HG03442 (cell line): Measurements from ENCODE around the gene USP6NL.
A peak's percentile ranks its signal among the peaks of the same experiment; 100 is the strongest.

ENCODE experiments used
- ATAC-seq: cut with Tn5 transposase; IDR thresholded peaks from one replicate; pipeline ENCODE4 v1.9.1; 2021; ENCODE audit warnings: mild to moderate bottlenecking, moderate library complexity; ENCODE audit not compliant: unreplicated experiment

The USP6NL gene

DNA sequence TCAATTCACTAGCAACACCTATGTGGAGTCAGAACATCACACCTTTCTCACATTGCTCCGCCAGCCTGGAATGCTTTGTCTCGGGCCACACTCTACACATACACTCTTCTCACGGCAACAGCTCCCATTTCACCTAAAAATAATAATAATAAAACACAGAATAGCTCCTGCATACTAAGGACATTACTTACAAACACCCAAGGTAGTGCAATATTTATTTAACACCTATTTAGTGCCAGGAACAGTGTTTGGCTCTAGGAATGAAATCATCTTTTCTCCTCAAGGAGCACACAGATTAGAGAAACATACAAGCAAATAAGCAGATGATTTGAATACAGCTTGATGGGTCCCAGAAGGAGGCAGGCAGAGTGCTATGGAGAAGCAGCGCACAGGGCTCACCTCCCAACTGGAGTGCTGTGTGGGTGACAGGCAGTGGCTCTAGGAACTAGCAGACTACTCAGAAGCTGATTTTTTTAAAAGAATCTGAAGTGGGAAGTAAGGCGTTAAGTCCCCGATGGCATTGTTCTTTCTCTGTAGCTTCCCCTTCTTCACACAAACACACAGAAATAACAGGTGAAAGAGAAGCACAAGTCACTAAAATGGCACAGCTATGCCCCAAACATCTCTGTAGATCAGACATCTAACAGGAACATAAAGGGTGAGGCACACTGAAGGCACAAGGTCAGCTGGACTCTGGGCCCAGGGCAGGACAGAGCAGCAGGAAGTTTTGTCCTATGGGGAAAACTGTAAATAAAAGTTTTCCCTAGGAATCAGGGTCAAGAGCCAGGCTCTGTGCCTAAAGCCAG, 16.7 kb downstream of the USP6NL start:
- ATAC-seq, result no peak

DNA sequence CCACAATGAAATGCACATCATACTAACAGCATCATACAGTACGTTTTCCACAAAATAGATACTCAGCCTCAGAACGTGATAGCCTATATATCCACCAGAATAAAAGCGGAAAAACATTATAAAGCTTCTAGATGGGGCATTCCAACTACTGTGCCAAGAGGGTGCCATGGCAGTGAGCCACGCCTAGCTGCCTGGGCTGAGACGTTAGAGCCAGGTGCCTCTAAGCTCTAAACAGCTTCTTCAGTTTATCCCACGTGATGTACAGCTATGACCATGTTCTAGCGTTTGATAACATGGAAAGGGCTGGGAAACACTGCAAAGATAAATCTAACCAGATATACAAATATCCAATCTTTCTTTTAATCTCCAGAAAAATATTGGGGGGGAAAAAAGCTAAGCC, 17.8 kb downstream of the USP6NL start:
- no peak for ATAC-seq

DNA sequence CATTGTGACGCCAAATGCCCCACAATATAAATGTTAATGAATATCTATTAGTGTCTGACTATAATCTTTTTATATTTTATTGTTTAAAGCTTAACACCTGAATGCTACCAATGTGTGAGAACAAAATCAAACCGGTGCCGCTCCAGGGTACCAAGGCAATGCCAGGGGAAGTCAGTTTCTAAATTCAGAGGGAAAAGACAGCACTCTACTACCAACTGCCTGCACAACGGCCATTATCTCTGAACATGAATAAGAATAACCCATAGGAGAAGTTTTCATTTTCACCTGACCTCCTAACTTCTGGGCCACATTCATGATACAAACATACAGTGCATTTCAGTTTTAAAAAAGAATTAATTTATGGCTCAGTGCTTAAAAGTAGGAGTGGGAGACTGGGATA, 21.7 kb downstream of the USP6NL start:
- ATAC-seq, result no peak

DNA sequence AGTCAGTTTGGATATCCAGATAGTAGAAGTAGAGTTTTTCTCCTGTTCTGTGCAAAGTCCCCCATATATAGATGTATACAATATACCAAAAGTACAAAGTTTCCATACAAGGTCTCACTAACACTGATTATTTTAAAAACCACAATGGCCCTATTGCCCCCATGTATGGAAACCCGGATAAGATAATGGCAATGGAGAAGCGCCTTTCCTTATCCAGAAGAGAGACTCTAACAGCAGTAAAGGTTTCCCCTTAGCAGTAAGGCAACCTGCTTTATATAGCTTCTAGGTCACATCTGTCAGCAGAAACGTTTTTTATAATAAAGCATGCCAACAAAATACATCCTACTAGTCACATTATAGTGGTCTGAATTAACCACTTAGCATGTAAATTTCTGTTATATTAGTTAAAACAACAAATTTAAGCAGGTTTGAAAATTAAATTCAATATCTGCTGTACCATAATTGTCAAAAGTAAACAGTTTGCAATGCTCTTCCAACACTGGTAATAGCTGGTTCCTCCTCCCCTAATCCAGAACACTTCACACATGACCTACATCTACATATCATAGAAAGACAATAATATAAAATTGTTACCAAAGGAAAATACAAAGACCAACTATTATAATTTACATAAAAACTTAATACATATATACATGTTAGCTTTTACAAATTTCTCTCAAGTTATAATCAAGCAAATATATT, 22.4 kb downstream of the USP6NL start:
- ATAC-seq, result no peak

DNA sequence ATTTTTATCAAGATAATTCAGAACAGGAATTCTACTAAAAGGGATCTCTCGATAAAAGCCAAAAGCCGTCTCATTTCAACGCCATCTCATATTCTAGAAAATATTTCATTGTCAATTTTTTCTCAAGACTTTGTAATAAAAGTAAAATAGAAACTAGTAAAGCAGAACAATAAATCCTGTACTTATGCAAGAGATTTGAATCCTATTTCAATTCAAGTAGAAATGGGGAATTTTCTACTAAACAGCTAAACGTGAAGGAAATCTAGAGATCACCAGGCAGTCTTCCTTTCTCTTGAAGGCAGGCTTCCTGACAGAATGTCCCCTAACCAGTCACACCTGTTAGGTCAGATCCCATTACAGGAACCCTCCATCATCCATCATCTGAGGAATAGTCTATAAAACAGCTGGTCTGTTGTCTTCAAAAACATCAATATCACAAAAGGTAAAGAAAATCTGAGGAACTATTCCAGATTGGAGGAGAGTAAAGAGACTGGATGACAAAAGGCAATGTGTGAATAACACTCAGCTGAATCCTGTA, 23.7 kb downstream of the USP6NL start:
- no peak for ATAC-seq

DNA sequence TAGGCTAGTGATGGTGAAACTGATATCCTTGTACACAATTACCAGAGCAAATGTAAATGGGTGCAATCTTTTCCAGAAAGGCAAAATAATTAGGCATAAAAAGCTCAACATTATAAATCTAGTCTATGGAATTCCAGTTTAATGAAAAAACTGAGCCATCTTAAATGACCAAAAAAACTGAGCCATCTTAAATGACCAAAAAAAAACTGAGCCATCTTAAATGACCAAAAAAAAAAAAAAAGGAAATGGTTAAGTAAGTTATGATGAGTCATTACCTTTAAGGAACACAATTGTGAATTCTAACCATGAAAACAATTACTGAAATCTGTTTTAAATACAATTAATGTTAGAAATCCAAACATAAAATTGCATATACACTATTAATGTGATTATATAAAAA, 25.3 kb downstream of the USP6NL start:
- no peak for ATAC-seq

DNA sequence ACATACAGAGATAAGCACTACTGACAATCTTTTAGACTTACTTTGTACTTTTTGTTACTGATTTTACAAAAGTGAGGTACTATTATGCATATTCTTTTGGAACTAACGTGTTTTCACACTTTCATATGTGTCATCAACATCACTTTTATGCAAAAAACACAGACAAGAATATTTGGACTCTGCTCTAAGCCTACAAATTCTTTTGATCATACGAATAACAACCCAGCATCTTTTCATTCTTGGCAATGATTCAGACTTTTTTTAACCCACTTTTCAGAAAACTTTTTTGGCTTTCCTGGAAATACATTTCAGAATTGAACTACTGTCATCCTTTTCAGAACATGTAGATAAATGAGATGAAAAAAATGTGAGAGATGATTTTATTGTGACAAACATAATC, 30.2 kb downstream of the USP6NL start:
- no peak for ATAC-seq

DNA sequence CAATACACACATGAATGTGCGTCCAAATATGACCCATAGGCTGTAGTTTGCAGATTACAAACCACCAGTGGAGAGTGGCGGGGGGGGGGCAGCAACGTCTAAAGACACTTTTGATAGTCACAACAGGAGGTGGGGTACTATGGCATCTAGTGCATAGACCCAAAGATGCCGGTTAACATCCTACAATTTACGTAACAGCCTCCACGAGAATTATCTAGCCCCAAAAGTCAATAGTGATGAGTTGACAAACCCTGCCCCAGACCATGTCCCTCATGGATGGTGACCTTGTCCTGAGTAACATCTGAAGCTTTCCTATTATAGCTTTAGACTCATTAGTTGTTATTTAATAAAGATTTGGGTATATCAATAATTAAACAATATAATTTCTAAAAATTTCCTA, 31.6 kb downstream of the USP6NL start:
- ATAC-seq, result no peak

DNA sequence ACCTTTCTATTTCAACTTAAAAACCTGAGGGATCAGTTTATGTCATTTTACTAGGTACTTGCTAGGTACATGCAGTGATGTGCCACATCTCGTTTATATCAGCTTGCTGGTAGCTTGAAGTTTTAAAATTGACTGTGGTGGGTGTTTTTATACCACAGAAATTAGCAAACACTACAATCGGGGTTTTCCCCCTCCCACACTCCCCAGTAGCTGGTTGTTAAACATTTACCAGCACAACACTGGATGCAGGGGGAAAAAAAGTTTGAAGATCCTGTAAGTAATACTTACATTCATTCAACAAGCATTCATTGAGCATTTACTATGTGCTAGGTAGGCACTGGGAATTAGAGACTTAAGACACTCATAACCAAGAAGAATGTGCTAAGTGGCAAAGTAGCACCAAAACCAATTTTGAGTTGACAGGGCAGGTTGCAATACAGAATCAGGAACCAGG, 32.6 kb downstream of the USP6NL start:
- ATAC-seq, result peak; percentile 68

DNA sequence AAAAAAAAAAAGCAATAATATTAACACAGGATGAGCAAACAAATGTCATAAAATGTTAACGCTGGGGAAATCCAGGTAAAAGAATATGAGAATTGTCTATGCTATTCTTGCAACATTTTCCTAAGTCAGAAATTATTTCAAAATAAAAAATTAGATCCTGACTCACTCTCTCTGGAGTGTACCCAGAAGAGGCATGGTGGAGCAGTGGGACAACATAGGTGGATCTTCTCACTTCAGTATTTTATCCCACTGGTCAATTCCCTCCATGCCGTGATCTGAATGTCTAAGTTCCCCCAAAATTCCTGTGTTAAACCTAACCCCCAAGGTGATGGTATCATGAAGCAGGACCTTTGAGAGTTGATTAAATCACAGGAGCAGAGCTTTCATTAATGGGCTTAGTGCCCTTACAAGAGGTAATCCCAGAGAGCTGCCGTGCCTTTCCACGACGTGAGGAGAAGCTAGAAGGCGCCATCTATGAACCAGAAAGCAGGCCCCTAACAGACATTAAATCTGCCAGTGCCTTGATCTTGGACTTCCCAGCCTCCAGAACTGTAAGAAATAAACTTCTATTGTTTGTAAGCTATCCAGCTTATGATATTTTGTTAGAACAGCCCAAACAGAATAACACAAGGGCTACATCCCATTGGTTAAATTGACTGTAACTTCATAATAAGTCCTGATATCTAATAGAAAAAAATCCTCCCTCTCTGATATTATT, 35.2 kb downstream of the USP6NL start:
- no peak for ATAC-seq

DNA sequence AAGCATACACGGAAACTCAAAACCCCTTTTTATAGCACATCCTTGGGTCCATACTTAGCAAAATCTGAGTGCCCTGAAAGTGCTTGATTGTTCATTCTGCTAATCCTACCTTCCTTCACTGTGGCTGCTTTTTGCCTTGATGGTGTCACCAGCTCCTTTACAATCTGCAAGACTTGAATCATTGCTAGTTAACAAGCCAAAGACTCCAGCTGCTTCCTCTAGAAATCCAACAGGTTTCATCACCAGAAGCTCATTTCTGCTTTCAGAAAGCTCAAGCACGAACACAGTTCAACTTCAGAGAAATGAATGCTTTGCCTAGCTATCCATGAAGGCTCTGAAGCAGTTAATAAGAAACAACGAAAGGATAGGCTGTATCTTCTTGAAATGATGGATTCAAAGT, 38.0 kb downstream of the USP6NL start:
- no peak for ATAC-seq

DNA sequence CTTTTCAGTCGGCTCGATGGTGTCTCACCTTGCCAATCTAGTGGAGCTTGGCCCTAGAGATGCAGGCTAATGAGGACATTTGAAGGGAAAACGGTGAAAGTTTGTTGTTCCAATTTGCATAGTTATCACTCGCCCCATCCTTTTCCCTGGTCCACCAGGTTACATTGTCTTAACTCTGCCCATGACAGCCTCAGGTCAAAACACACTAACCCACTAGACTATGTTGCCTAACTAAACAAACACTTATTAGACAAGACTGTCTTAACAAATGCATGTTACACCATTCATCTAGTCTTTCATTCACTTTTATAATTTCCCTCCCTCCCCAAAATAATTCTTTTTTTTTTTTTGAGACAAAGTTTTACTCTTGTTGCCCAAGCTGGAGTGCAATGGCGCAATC, 40.7 kb downstream of the USP6NL start:
- no peak for ATAC-seq

DNA sequence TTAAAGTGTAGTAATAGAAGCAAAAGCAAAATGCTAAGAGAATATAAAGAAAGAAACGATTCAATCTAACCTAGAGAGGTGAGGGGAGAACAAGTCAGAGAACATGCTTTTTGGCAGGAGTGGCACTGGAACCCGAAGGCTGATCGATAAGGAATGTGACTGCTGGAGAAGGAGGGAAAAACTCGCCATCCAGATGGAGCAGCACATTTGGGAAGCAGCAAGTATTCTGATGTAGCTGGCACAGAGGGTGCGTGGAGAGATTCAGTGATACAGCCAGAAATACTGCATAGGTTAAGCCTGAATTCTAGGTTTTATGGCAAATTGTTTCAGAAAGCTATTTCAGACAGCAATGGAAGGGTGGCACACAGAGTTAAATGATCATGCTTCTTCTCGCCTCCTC, 42.0 kb downstream of the USP6NL start:
- no peak for ATAC-seq

DNA sequence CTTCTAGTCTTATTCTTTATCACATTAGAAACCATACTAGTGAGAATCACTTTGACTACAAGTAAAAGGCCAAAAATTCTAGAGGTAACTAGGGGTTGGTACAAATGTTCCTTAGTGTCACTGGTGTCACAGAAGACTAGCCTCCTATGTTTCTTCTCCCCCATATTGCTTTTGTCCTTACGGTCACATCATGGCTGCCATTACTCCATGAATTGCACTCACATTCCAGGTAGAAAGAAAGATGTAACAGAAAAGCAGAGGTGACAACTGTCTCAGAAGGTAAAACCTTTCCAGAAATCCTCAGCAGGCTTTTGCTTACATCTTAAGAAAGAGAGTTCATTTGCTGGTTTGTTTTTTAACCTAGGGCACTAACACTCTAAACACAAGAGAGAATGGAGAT, 42.9 kb downstream of the USP6NL start:
- no peak for ATAC-seq

DNA sequence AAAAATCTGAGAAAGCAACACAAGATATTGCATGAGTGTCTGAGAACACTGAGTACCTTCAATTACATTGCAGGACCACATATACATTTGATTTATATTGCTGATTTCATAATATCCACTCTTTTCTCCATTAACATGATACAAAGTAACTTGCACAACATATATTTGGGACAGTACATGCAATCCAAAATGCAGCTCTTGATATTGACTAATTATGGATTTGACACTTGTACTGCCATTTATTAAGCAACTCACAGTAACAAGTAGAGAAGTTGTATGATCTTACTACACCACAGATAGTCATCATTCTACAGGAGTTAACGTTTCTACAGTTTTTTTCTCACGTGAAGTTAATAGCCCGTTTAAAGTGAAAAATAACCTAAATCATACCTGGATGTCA, 46.7 kb downstream of the USP6NL start:
- no peak for ATAC-seq

DNA sequence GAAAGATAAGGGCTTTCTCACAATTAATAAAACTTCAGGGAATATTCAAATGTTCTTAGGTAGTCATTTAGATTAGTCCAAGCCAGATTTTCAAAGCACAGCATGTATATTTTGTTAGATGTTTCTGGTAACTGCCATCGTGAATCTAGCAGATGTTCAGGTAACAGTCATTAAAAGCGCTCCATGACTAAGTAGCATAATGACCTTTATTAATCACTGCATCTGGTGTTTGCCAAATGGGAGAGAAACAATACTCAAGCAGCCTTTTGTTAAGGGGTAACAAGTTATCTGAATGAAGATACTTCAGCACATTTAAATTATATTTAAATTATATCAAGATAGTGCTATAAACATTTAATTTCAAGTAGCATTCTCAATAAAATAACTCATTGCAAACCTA, 47.5 kb downstream of the USP6NL start:
- no peak for ATAC-seq

DNA sequence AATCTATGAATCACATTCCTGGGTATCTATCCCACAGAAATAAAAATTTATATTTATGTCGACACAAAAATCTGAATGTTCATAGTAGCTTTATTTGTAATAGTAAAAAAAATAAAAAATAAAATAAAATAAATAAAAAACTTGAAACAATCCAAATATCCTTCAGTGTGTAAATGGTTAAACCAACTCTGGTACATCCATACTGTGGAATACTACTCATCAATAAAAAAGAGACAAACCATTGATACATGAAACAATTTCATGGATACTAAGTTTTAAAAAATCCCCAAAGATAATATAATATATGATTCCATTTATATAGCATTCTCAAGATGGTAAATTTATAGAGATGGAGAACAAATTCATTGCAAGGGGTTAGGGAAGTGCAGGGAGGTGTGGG, 48.6 kb downstream of the USP6NL start:
- no peak for ATAC-seq

DNA sequence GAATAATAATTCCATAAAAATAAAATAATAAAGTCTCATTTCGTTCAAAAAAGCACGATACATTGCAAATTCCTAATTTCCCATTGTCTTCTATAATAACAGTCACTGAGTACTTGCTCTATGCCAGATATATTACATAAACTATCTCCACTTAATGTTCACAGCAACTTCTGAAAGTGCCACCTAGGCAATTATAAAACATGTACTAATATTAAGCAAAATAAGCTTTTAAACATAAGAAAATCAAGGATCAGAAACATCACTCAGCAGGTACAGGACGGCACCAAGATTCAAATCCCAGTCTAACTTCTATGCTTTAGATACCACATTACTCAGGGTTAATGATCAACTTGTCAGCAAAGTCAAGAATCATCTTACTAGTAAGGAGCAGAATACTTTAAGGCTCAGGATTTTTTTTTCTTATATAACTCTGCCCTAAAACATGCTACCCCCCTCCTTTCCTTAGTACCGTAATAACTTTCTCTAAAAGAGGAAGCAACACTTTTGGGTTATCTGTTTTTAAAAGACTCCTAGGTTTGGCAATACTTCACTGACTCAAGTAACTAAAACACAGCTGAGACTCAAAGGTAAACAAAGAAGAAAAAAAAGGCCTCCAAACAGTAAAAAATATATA, 51.3 kb downstream of the USP6NL start:
- peak; percentile 82 for ATAC-seq

DNA sequence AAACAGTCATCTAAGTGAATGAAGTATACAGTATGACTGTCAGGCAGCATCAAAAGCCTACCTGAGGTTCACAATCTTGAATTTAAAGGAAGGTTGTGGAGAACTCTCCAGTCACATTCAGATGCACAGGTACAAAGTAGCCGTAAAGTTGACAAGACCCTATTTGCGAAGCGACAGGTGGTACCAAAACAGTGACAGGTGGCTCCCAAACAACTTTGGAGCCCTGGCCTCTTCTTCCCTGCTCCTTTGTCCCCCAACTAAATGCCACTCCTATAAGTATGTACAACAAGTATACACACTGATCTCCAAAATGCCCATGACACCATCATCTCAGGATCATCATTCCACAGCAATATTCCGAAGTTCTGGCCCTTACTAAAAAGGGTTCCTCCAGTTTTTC, 53.5 kb downstream of the USP6NL start:
- no peak for ATAC-seq

DNA sequence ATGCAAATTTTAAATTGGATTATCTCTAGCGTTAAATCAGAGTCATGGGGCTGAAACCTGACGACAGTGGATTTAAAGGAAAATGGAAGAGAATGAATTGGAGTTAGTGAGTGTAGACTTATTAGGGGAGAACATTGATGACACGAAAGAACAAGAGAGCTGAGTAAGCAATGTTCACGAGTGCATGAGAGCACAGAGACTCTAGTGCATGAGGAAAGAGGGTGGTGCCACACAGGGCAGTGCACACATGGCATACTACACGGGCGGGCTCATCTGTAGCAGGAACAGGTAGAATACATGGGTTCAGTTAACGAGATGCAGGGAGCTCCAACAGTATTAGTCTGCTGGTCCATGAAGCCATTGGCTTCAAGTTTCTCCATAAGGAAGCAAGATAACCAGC, 53.9 kb downstream of the USP6NL start:
- ATAC-seq, result no peak

DNA sequence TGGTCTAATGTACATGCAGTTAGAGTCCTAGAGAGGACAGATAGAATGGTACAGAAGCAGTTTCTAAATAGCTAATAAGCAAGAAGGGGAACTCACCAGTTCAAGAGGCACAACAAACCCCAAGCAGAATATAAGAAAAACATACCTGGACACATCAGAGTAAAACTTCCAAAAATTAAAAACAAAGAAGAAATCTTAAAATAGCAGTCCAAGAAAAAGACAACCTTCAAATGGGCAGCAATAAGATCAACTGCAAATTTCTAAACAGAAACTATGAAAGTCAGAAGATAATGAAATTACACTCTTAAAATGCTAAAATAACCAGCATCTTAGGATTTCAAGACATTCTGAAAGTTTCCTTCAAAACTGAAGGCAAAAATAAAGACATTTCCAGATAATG, 55.9 kb downstream of the USP6NL start:
- no peak for ATAC-seq
